HUES6 (cell line): Measurements from ENCODE around the gene TWF2.

Source experiments
- H3K27ac ChIP-seq: 2 replicates; pipeline ENCODE4 v1.7.0; 2013; ENCODE audit warnings: low read depth, mild to moderate bottlenecking, low read length, inconsistent platforms
- H3K27me3 ChIP-seq: 2 replicates; pipeline ENCODE4 v1.6.1; 2013; ENCODE audit warnings: low read length; ENCODE audit not compliant: control insufficient read depth, insufficient read depth
- H3K36me3 ChIP-seq: 2 replicates; pipeline ENCODE4 v1.6.1; 2013; ENCODE audit warnings: low read length; ENCODE audit not compliant: control insufficient read depth, insufficient read depth
- H3K4me1 ChIP-seq: 2 replicates; pipeline ENCODE4 v1.6.1; 2013; ENCODE audit warnings: low read length; ENCODE audit not compliant: control insufficient read depth, insufficient read depth
- H3K4me3 ChIP-seq: 2 replicates; pipeline ENCODE4 v1.5.1; 2013; ENCODE audit warnings: low read depth, low read length
- H3K9ac ChIP-seq: one replicate; pipeline ENCODE4 v1.6.1; 2013; ENCODE audit warnings: mild to moderate bottlenecking, low read length
- H3K9me3 ChIP-seq: 2 replicates; pipeline ENCODE4 v1.6.1; 2013; ENCODE audit warnings: low read depth, low read length; ENCODE audit not compliant: control insufficient read depth, insufficient read depth

Gene TWF2

DNA sequence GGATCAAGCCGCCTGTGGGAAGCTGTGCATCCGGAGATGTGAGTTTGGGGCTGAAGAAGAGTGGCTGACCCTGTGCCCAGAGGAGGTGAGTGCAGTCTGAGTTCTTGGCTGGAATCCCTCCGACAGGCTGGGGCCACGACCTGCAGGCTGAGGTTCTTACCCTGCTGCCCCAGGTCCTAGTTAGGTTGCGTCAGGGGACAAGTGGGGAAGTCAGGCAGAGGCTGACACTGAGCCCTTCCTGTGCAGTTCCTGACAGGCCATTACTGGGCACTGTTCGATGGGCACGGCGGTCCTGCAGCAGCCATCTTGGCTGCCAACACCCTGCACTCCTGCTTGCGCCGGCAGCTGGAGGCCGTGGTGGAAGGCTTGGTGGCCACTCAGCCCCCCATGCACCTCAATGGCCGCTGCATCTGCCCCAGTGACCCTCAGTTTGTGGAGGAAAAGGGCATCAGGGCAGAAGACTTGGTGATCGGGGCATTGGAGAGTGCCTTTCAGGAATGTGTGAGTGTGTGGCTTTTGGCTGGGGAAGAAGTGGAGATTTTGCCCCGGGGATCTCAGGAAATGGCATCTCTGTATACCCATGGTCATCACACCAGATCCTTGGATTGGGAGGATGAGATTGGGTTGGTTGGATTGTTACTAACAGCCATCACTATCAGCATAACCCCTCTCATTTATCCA is 7.9 kb upstream of the TWF2 start:
- H3K27me3 ChIP-seq = peaks cover 32% of the 10 kb centered on the region
- peaks cover 20% of the 10 kb centered on the region for H3K36me3 ChIP-seq
- no peak overlapping the region for H3K4me3 ChIP-seq
- H3K9me3 ChIP-seq = peaks cover 5% of the 10 kb centered on the region; the same call in 1 of the 2 replicates
- H3K27ac ChIP-seq = no peak overlapping the region
- no peak overlapping the region for H3K9ac ChIP-seq
- H3K4me1 ChIP-seq = peaks cover 11% of the 10 kb centered on the region; the same call in 1 of the 2 replicates

DNA sequence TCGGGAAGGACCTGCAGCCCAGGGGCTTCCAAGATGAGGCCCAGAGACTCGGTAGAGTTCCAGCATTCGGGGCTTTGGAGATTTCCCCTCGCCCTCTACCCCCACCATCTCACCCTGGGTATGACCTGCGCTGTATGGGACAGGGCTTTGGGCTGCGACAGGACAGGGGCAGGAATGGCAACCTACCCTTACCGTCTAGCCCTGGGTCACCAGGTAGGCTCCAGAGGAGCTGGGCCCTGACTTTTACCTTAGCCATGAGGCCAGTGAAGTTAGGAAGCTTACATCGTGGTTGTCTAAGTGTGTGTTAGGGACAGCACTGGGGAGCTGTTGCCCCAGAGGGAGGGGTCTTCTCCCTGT is 7.3 kb upstream of the TWF2 start:
- Histone ChIP-seq H3K9ac (peak overlapping the region; percentile 42), H3K27me3 (peaks cover 32% of the 10 kb centered on the region), H3K4me3 (peak overlapping the region; percentile 59), H3K4me1 (peaks cover 11% of the 10 kb centered on the region; the same call in 1 of the 2 replicates), H3K27ac (no peak overlapping the region), H3K9me3 (peaks cover 5% of the 10 kb centered on the region; the same call in 1 of the 2 replicates), H3K36me3 (peaks cover 15% of the 10 kb centered on the region)

DNA sequence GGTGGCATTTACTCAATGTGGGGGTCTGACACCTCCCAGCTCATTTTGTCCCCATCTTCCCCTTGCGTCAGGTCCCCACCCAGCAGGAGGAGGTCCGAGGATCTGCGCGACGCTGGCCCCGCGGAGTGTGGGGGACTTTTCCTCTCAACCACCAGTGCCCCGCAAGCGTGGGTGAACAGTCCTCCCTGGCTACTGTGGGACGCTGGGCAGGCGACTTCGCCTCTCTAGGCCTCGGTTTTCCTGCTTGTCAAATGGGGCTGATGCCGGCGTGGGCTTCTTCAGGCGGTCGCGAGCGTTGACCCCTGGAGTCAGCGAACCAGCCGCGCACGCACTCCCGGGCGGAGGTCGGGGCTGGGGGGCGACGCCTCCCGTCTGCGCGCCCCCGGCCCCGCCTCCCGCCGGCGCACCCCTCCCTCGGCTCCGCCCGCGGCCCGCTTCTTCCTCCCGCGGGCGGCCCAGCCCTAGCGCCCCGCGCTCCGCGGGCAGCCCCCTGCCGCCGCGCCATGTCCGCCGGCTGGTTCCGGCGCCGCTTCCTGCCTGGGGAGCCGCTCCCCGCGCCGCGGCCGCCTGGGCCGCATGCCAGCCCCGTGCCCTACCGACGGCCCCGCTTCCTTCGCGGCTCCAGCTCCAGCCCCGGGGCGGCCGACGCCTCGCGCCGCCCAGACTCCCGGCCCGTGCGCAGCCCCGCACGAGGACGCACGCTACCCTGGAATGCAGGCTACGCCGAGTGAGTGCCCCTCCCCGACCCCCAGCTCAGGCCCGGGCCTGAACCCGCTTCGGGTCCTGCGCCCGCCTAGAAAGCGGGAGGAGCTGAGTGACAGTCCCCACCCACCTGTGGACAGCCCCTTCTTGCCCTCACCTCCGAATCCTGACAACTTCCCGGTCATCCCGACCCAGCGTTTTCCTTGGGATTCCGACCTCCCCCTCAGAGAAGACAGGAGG is 6.6 kb upstream of the TWF2 start, which contains the start of gene PPM1M:
TSS of gene PPM1M (plus strand) at position 438 of the 942 bp plus-strand sequence. CDS start at position 504, 66 bp downstream.
- Histone ChIP-seq H3K4me1 (peaks cover 16% of the 10 kb centered on the region), H3K27me3 (peaks cover 32% of the 10 kb centered on the region), H3K36me3 (peaks cover 15% of the 10 kb centered on the region), H3K9ac (peak within 1 kb of the TSS; percentile 42), H3K4me3 (peak within 1 kb of the TSS; percentile 59), H3K27ac (no peak within 1 kb of the TSS), H3K9me3 (peaks cover 5% of the 10 kb centered on the region; the same call in 1 of the 2 replicates)

DNA sequence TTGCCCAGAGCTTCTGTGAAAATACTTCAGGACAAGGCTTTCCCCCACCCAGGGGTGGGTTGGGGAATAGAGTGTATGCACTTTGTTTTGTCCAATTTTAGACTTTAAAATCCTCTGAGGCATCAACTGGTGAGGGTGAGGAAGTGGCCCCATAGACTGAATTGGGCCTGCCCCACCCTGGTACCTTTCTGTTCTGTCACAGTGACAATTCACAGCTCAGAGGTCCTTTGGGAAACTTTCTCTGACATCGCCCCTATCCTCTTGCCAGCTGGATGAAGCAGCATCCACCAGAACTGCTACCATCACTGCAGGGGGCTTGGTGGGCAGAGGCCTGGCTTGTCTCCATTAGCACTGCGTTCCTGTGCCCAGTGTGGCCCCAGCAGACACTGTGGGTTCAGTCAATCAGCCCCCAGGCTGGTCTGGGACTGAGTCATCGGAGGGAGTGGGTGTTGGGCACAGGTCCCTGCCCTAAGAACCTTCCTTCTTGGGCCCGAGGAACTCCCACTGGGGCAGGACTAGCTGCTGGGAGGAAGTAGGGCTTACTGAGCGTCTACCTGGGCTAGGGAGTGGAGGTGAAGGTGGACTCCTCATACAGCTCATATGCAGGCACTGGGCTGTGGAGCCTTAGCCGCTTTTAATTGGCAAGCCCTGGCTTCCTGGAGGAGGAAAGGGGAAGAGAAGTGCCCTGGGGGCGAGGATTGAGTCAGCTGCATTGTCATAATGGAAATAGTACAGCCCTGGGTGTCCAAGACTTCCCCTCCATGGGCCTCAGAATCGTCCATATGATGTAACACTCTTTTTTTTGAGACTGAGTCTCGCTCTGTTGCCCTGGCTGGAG is 5.1 kb upstream of the TWF2 start:
- H3K4me1 ChIP-seq = peaks cover 25% of the 10 kb centered on the region
- peaks cover 32% of the 10 kb centered on the region for H3K27me3 ChIP-seq
- H3K9ac ChIP-seq = no peak overlapping the region
- peaks cover 5% of the 10 kb centered on the region; the same call in 1 of the 2 replicates for H3K9me3 ChIP-seq
- no peak overlapping the region for H3K4me3 ChIP-seq
- H3K27ac ChIP-seq = no peak overlapping the region
- H3K36me3 ChIP-seq = peaks cover 3% of the 10 kb centered on the region; the same call in 1 of the 2 replicates

DNA sequence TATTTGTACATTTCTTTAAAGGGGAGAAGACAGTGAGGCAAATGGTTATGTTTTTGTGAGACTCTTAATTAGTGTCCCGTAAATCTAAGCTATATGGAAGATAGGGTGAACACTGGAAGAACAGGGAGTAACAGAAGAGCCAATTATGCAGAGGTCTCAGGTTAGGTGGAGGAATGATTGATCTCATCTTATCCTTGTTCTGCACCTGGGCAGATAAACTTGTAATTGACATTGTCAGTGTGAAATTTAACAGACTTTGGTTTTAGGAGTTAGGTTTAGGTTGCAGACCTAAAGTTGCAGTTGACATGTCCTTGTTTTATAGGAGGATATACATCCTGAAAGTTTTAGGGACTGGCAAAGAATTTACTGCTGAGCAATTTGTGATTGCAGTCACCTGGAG is 3.1 kb upstream of the TWF2 start:
- Histone ChIP-seq H3K27ac (no peak overlapping the region), H3K4me1 (peaks cover 40% of the 10 kb centered on the region)

DNA sequence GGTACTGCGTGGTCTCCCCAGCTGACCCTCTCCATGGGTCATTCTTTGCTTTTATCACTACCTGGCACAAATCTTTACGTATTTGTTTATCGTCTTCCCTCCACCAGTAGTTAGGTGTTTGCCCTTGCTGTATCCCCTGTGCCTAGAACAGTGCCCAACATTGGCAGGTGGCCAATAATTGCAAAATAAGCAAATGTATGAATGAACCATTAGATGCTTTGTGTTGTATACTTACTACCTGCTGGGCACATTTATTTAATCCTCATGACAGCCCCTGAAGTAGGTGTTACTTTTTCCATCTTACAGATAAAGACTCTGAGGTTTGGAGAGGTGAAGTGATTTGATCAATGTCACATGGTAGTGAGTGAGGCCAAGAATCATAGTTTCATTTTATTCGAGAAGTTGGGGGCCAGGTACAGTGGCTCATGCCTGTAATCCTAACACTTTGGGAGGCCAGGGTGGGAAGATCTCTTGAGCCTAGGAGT is 2.0 kb upstream of the TWF2 start:
- H3K4me3 ChIP-seq = no peak overlapping the region
- H3K9me3 ChIP-seq = peaks cover 5% of the 10 kb centered on the region; the same call in 1 of the 2 replicates
- no peaks in the 10 kb centered on the region for H3K36me3 ChIP-seq
- peaks cover 44% of the 10 kb centered on the region for H3K4me1 ChIP-seq
- peaks cover 18% of the 10 kb centered on the region for H3K27me3 ChIP-seq
- peak overlapping the region; percentile 44 for H3K9ac ChIP-seq
- H3K27ac ChIP-seq = no peak overlapping the region

More for the DNA sequence above, 3.1 kb upstream of the TWF2 start:
- H3K9ac ChIP-seq = no peak overlapping the region
- peaks cover 5% of the 10 kb centered on the region; the same call in 1 of the 2 replicates for H3K9me3 ChIP-seq
- peaks cover 29% of the 10 kb centered on the region for H3K27me3 ChIP-seq
- no peaks in the 10 kb centered on the region for H3K36me3 ChIP-seq
- H3K4me3 ChIP-seq = no peak overlapping the region

DNA sequence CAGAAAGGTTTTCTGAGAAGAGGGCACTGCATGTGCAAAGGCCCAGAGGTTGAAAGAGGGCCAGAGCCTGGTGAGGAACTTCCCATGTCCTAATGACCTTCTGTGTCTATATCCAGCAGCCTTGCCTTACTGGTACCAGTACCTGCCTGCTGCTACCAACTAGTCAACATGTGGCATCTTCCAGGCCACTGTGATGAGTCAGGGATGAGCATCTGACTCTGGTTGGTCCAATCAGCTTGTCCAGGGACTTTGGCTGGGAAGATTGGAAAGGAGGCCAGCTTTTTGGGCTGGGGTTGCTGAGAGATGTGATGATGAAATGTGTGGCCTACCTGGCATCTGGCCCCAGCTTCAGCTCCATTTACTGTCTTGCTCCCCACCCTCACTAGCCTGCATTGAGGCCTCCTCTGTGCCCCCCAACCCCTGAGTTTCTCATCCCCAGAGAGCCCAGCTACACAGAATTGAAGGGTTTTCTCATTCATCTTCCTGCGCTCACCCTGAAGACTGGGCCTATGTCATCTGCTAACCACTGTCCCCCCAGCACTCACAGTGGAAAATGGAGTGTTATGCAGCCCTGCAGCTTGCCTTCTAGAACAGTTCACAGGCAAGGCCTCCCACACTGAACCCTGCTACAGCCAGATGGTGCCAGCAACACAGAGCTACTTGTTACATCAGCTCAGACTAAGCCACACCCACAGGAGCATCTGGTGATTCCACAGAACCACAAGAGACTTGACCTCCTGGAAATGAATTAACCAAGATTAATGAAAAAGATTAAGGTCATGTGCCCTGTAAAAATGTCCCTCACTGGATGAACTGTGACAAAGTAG is 1.3 kb upstream of the TWF2 start:
- Histone ChIP-seq H3K27me3 (peaks cover 13% of the 10 kb centered on the region), H3K4me3 (peak overlapping the region; percentile 93; the same call in 1 of the 2 replicates), H3K36me3 (peaks cover 4% of the 10 kb centered on the region; the same call in 1 of the 2 replicates), H3K4me1 (peaks cover 46% of the 10 kb centered on the region), H3K9ac (peak overlapping the region; percentile 44), H3K27ac (no peak overlapping the region), H3K9me3 (peaks cover 5% of the 10 kb centered on the region; the same call in 1 of the 2 replicates)

DNA sequence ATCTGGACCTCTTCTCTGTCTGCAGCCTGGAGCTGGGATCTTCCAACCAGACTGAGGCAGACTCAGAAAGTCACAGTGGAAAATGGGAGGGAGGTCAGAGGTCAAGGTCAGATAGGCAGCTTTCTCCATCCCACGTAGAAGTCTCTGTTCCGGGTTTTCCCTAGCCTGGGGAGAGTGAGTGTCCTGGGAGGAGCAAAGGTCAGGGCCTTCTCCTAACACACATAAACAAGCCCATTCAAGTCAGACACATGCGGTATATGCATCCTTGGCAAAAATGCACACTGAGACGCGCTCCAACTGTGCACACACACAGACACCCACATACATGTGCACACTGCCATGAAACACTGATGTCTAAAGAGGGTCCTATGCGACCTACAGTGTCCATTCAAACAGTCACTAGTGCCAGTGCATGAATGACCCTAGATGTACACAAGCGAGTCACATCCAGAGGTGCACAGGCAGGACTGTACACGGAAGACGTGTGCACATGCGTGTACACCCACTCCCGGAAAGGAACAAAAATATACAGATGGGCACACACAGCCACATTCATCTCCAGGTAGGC is 681 bp downstream of the TWF2 start:
- Histone ChIP-seq H3K4me3 (peak overlapping the region; percentile 93), H3K9me3 (no peaks in the 10 kb centered on the region), H3K27me3 (no peaks in the 10 kb centered on the region), H3K4me1 (peaks cover 41% of the 10 kb centered on the region), H3K36me3 (peaks cover 15% of the 10 kb centered on the region; the same call in 1 of the 2 replicates), H3K27ac (peak overlapping the region; percentile 20; the same call in 1 of the 2 replicates), H3K9ac (peak overlapping the region; percentile 59)

DNA sequence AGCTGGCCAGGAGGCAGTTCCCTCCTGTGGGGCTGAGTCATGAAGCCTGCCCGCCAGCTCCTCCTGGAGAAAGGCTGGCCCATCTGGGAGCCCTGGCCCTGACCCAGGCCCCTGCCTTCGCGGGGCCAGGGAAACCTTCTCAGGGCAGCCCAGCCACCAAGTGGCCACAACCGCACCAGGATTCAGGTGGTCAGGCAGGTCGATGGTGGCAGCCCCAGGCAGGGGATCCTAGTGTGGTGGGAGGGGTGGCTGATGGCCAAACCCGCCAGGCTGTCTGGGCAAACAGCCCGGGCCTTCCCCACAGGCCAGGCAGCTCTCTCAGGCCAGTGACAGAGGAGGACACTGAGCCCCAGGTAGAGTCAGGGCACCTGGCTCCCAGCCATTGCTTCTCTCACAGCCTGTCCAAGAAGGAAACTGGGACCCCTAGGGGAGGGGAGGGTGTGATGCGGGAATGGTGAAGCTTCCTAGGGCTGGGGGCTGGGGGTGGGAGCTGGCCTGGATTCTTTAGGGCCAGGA is 1.2 kb downstream of the TWF2 start:
- Histone ChIP-seq H3K27ac (peak overlapping the region; percentile 20; the same call in 1 of the 2 replicates), H3K36me3 (peaks cover 15% of the 10 kb centered on the region; the same call in 1 of the 2 replicates), H3K4me1 (peaks cover 41% of the 10 kb centered on the region), H3K9ac (peak overlapping the region; percentile 10), H3K27me3 (no peaks in the 10 kb centered on the region), H3K4me3 (peak overlapping the region; percentile 93), H3K9me3 (no peaks in the 10 kb centered on the region)
